B cell (primary cell): Measurements from ENCODE around the gene GPC5.

Experiments
- EZH2 ChIP-seq: IDR thresholded peaks from 2 replicates; pipeline ENCODE4 v1.6.1; 2012; ENCODE audit warnings: borderline replicate concordance, low read depth, mild to moderate bottlenecking, moderate library complexity, low read length; ENCODE audit not compliant: insufficient read depth, poor library complexity, severe bottlenecking
- TF ChIP-seq, protein P1 (sequence below): fragments of 200-600 bp; IDR thresholded peaks from one replicate; pipeline ENCODE4 v1.8.0; 2022; ENCODE audit warnings: antibody characterized with exemption, mild to moderate bottlenecking

- TF ChIP-seq, protein P1, sequence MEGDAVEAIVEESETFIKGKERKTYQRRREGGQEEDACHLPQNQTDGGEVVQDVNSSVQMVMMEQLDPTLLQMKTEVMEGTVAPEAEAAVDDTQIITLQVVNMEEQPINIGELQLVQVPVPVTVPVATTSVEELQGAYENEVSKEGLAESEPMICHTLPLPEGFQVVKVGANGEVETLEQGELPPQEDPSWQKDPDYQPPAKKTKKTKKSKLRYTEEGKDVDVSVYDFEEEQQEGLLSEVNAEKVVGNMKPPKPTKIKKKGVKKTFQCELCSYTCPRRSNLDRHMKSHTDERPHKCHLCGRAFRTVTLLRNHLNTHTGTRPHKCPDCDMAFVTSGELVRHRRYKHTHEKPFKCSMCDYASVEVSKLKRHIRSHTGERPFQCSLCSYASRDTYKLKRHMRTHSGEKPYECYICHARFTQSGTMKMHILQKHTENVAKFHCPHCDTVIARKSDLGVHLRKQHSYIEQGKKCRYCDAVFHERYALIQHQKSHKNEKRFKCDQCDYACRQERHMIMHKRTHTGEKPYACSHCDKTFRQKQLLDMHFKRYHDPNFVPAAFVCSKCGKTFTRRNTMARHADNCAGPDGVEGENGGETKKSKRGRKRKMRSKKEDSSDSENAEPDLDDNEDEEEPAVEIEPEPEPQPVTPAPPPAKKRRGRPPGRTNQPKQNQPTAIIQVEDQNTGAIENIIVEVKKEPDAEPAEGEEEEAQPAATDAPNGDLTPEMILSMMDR: no peak
- TF ChIP-seq EZH2: no peak
These were observed 155.2 kb downstream of the GPC5 start for GRCh38 chr13:91553584-91553983.
